PC-3 (cell line): ENCODE measurements around the gene CBX7. TPM values are rescaled to one million over a fixed set of nuclear protein-coding genes. Genes with fewer than 3 reads are reported as not detected.
A peak's percentile ranks its signal among the peaks of the same experiment; 100 is the strongest.

Experiments
- ATAC-seq: fragments of 200-7000 bp; cut with Tn5 transposase; 2 replicates; pipeline ENCODE4 v1.9.1; 2020; ENCODE audit warnings: mild to moderate bottlenecking, moderate library complexity
- BruUV-seq: library from RNA; stranded (reverse); fragments of 400-500 nt; replicated peaks from 2 replicates; lab custom pipeline; 2021; lab: Mats Ljungman, UMichigan
- CTCF ChIA-PET: fragments of 300-600 bp; sonication (Branson Sonifier 250); formaldehyde crosslinking; loops from one replicate; lab custom pipeline; 2022; ENCODE audit warnings: antibody characterized with exemption; lab: Charles Lee
- POLR2A ChIA-PET: fragments of 300-600 bp; sonication (Branson Sonifier 250); formaldehyde crosslinking; loops from one replicate; lab custom pipeline; 2022; ENCODE audit warnings: antibody characterized with exemption; ENCODE audit not compliant: unreplicated experiment; lab: Charles Lee
- DNase-seq: peaks from one replicate; pipeline ENCODE4 v3.0.0-alpha.2; 2015
- H2AFZ ChIP-seq: fragments of 300-600 bp; sonication (generic); 2 replicates; pipeline ENCODE4 v1.6.0; 2016; ENCODE audit warnings: antibody characterized with exemption, low read length
- H3F3A ChIP-seq: fragments of 300-600 bp; sonication (generic); one replicate; pipeline ENCODE4 v1.6.0; 2017; ENCODE audit warnings: antibody characterized with exemption, low read length, control low read depth, mild to moderate bottlenecking; ENCODE audit not compliant: unreplicated experiment
- H3K27ac ChIP-seq: fragments of 300-600 bp; sonication (generic); 2 replicates; pipeline ENCODE4 v1.5.1; 2016; ENCODE audit warnings: mild to moderate bottlenecking, low read length
- H3K27me3 ChIP-seq: fragments of 300-600 bp; sonication (generic); 2 replicates; pipeline ENCODE4 v1.6.1; 2016; ENCODE audit warnings: low read length, mixed read lengths
- H3K36me3 ChIP-seq: fragments of 300-600 bp; sonication (generic); 2 replicates; pipeline ENCODE4 v1.6.1; 2016; ENCODE audit warnings: low read depth, mixed run types, low read length, mixed read lengths
- H3K4me1 ChIP-seq: fragments of 300-600 bp; sonication (generic); 2 replicates; pipeline ENCODE4 v1.5.1; 2016; ENCODE audit warnings: low read length; ENCODE audit not compliant: insufficient read depth
- H3K4me2 ChIP-seq: fragments of 300-600 bp; sonication (generic); 2 replicates; pipeline ENCODE4 v1.6.0; 2016; ENCODE audit warnings: low read length
- H3K4me3 ChIP-seq: fragments of 300-600 bp; sonication (generic); 2 replicates; pipeline ENCODE4 v1.5.1; 2016; ENCODE audit warnings: mild to moderate bottlenecking, low read length, mixed read lengths
- H3K79me2 ChIP-seq: fragments of 300-600 bp; sonication (generic); 2 replicates; pipeline ENCODE4 v1.6.1; 2017; ENCODE audit warnings: low read length, mixed read lengths
- H3K9ac ChIP-seq: fragments of 300-600 bp; sonication (generic); 2 replicates; pipeline ENCODE4 v1.6.0; 2016; ENCODE audit warnings: mild to moderate bottlenecking, low read length
- H3K9me2 ChIP-seq: fragments of 300-600 bp; sonication (generic); replicated peaks from 2 replicates; pipeline ENCODE4 v1.6.1; 2016; ENCODE audit warnings: mixed run types, low read length, mixed read lengths
- H3K9me3 ChIP-seq: fragments of 300-600 bp; sonication (generic); 2 replicates; pipeline ENCODE4 v1.6.1; 2016; ENCODE audit warnings: low read length, mixed read lengths
- H4K20me1 ChIP-seq: fragments of 300-600 bp; sonication (generic); 2 replicates; pipeline ENCODE4 v1.6.1; 2016; ENCODE audit warnings: low read length, mixed read lengths
- EZH2 ChIP-seq: fragments of 300-600 bp; sonication (generic); IDR thresholded peaks from one replicate; pipeline ENCODE4 v1.6.1; 2017; ENCODE audit warnings: antibody characterized with exemption, mild to moderate bottlenecking, low read length; ENCODE audit not compliant: unreplicated experiment
- EZH2phosphoT487 ChIP-seq: fragments of 300-600 bp; sonication (generic); IDR thresholded peaks from 2 replicates; pipeline ENCODE4 v1.6.1; 2018; ENCODE audit warnings: mild to moderate bottlenecking, antibody characterized with exemption, low read length, borderline replicate concordance
- intact Hi-C: fragments of 100-400 bp; cut with micrococcal nuclease; formaldehyde crosslinking; loops from 2 replicates; pipeline ENCODE4 v1.9.0; 2023
- total RNA-seq: library from RNA; depleted of rRNA; stranded (reverse); fragments of >200 nt; gene quantifications from 2 replicates; pipeline ENCODE4 v1.2.3, GENCODE V29; 2014
- TF ChIP-seq, protein P1 (sequence below): fragments of 300-600 bp; sonication (generic); conservative IDR thresholded peaks from 2 replicates; pipeline ENCODE4 v1.5.1; 2017; ENCODE audit warnings: antibody characterized with exemption, low read depth, mild to moderate bottlenecking, low read length

The CBX7 gene
- total RNA-seq, 1 experiment from 2014 or later = 8.6 TPM

DNA sequence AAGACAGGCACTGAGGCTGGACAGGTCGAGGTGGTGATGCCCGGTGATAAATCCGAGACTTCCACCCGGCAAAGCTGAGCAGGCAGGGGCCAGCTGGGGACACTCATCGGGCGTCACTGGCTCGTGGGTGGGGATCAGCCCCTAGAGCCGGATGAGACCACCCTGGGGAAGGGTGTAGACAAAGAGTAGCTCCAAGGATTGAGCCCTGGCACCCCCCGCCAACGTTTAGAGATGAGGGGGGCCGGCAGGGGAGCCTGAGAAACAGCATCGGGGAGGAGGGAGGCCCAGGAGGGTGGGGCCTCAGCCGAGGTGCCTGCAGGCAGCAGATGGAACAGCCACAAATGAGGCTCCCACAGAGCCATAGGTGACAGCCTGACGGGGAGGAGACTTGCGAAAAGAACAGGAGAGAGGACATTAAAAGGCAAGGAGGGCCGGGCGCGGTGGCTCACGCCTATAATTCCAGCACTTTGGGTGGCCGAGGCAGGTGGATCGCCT lies 27.4 kb upstream of the CBX7 start:
- Histone ChIP-seq H3K9me2 (no peaks in the 10 kb centered on the region), H3F3A (peaks cover 4% of the 10 kb centered on the region), H3K9me3 (no peaks in the 10 kb centered on the region), H3K79me2 (no peaks in the 10 kb centered on the region), H3K9ac (no peak overlapping the region), H3K36me3 (no peaks in the 10 kb centered on the region), H3K27ac (no peak overlapping the region), H2AFZ (no peak overlapping the region), H3K4me3 (no peak overlapping the region), H3K4me1 (peaks cover 42% of the 10 kb centered on the region), H3K4me2 (no peak overlapping the region), H4K20me1 (no peaks in the 10 kb centered on the region), H3K27me3 (no peaks in the 10 kb centered on the region)
- TF ChIP-seq EZH2 (no peak), EZH2phosphoT487 (no peak)
- TF ChIP-seq, protein P1, sequence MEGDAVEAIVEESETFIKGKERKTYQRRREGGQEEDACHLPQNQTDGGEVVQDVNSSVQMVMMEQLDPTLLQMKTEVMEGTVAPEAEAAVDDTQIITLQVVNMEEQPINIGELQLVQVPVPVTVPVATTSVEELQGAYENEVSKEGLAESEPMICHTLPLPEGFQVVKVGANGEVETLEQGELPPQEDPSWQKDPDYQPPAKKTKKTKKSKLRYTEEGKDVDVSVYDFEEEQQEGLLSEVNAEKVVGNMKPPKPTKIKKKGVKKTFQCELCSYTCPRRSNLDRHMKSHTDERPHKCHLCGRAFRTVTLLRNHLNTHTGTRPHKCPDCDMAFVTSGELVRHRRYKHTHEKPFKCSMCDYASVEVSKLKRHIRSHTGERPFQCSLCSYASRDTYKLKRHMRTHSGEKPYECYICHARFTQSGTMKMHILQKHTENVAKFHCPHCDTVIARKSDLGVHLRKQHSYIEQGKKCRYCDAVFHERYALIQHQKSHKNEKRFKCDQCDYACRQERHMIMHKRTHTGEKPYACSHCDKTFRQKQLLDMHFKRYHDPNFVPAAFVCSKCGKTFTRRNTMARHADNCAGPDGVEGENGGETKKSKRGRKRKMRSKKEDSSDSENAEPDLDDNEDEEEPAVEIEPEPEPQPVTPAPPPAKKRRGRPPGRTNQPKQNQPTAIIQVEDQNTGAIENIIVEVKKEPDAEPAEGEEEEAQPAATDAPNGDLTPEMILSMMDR = no peak
- ChIA-PET CTCF (no interaction called here), POLR2A (no interaction called here)
- no TSS peak for BruUV-seq
- ATAC-seq (no peak), DNase-seq (no peak)
- intact Hi-C loops = no loop called here

DNA sequence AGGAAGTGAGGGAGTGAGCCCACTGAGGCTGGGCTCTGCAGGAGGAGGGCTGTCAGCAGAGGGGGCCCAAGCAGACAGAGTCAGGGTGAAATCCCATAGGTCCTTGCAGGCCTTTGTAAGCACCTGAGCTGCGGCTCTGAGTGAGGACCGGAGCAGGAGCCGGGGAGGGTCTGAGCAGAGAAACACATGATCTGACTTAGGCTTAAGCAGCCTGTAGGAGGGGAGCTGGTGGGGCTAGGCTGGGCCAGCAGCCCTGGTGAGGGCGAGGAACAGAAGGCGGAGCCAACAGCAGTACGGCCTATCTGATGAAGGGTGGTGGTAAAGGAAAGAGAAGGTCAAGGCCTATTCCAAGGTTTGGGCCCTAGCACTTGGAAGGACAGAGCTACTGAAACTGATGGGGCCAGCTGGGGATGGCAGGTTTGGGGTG lies 26.9 kb upstream of the CBX7 start:
- ATAC-seq (no peak), DNase-seq (no peak)
- Histone ChIP-seq H3K4me3 (no peak overlapping the region), H3K27me3 (no peaks in the 10 kb centered on the region), H3K27ac (no peak overlapping the region), H3K79me2 (no peaks in the 10 kb centered on the region), H3F3A (peaks cover 4% of the 10 kb centered on the region), H3K4me2 (no peak overlapping the region), H3K9ac (no peak overlapping the region), H3K4me1 (peaks cover 47% of the 10 kb centered on the region), H3K36me3 (no peaks in the 10 kb centered on the region), H3K9me2 (no peaks in the 10 kb centered on the region), H3K9me3 (no peaks in the 10 kb centered on the region), H4K20me1 (no peaks in the 10 kb centered on the region), H2AFZ (no peak overlapping the region)
- TF ChIP-seq EZH2phosphoT487 (no peak), EZH2 (no peak)
- TF ChIP-seq, protein P1 = no peak
- intact Hi-C loops = no loop called here
- ChIA-PET CTCF (no interaction called here), POLR2A (no interaction called here)
- no TSS peak for BruUV-seq

DNA sequence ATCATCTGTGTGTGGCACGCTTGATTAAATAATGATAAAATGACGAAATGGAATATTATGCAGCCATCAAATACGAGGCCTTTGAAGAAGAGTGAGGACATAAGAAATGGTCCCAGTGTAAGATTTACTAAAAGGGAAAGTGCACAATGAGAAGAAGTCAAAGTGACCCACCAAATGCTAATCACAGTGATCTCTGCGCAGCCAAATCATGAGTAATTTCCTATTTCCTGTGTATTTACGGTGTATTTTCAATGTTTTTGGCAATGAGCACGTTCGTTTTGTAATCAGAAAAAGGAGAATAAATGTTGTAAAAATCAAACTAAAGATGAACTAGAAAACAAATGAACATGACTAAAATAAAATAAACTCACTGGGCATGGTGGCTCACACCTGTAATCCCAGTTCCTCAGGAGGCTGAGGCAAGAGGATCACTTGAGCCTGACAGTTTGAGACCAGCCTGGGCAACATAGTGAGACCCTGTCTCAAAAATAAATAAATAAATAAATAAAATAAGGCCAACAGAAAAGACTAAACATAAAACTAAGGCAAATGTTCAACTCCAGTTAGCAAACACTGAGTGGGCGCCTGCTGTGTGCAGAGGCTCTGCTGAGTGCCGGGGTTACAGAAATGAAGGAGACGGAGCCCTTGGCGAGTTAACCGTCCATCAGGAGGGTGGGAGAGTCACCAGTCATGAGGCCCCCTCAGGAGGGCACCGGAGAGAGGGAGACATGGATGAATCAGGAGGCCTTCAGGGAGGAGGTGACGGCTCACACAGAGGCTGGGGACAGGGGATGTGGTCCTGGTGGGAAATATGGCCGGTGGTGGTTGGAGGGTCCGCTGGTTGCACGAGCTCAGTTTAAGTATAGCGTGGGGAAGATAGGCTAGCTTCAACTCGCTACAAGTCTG lies 26.0 kb upstream of the CBX7 start:
- POLR2A ChIA-PET = no interaction called here
- peaks cover 4% of the 10 kb centered on the region for H3F3A ChIP-seq
- no peaks in the 10 kb centered on the region for H3K27me3 ChIP-seq
- H3K9me2 ChIP-seq = no peaks in the 10 kb centered on the region
- intact Hi-C loops = no loop called here
- no peaks in the 10 kb centered on the region for H4K20me1 ChIP-seq
- CTCF ChIA-PET = no interaction called here
- H3K27ac ChIP-seq = peak overlapping the region; percentile 75
- no peak overlapping the region for H2AFZ ChIP-seq
- peaks cover 56% of the 10 kb centered on the region for H3K4me1 ChIP-seq
- peak overlapping the region; percentile 12; the same call in 1 of the 2 replicates for H3K9ac ChIP-seq
- no peaks in the 10 kb centered on the region for H3K9me3 ChIP-seq
- DNase-seq = peak; percentile 78
- TF ChIP-seq EZH2phosphoT487 (no peak), EZH2 (no peak)
- TF ChIP-seq, protein P1 = no peak
- no peak overlapping the region for H3K4me3 ChIP-seq
- peak overlapping the region; percentile 57 for H3K4me2 ChIP-seq
- BruUV-seq = no TSS peak
- peak; percentile 31 for ATAC-seq
- no peaks in the 10 kb centered on the region for H3K79me2 ChIP-seq
- no peaks in the 10 kb centered on the region for H3K36me3 ChIP-seq
